CD8-positive, alpha-beta memory T cell (primary cell): ENCODE results near the gene TMEM132C. TPM values are rescaled to one million over a fixed set of nuclear protein-coding genes. Genes with fewer than 3 reads are reported as not detected.

ENCODE experiments used
- CTCF ChIA-PET: fragments of 350-600 bp; sonication (Branson Sonifier 250); formaldehyde crosslinking; loops from one replicate; lab custom pipeline; 2021; ENCODE audit warnings: antibody characterized with exemption; lab: Charles Lee
- POLR2A ChIA-PET: fragments of 350-600 bp; sonication (Branson Sonifier 250); formaldehyde crosslinking; loops from one replicate; lab custom pipeline; 2021; ENCODE audit warnings: antibody characterized with exemption; lab: Charles Lee
- DNase-seq, 5 donors: peaks; one replicate each; pipeline versions ENCODE4 v3.0.0 to v3.0.0-alpha.2; 2020 to 2022; ENCODE audit warnings: mixed read lengths in 1 of 5
- H3K27ac ChIP-seq: one replicate; pipeline ENCODE4 v1.7.0; 2013; ENCODE audit warnings: low read depth, mild to moderate bottlenecking, low read length, moderate library complexity
- H3K27me3 ChIP-seq: 2 replicates; pipeline ENCODE4 v1.7.0; 2013; ENCODE audit warnings: low read length, mild to moderate bottlenecking; ENCODE audit not compliant: insufficient read depth, poor library complexity, severe bottlenecking
- H3K36me3 ChIP-seq: 2 replicates; pipeline ENCODE4 v1.7.0; 2013; ENCODE audit warnings: mild to moderate bottlenecking, low read length, moderate library complexity; ENCODE audit not compliant: insufficient read depth
- H3K4me1 ChIP-seq: 2 replicates; pipeline ENCODE4 v1.7.0; 2013; ENCODE audit warnings: mild to moderate bottlenecking, low read length, moderate library complexity; ENCODE audit not compliant: insufficient read depth
- H3K4me3 ChIP-seq: 2 replicates; pipeline ENCODE4 v1.7.0; 2013; ENCODE audit warnings: mild to moderate bottlenecking, low read length
- H3K9me3 ChIP-seq: 2 replicates; pipeline ENCODE4 v1.7.0; 2013; ENCODE audit warnings: mild to moderate bottlenecking, low read length
- H3K27ac Mint-ChIP-seq, 8 donors: one replicate each; pipeline ENCODE4 v1.8.0; 2020 to 2021; ENCODE audit warnings: mixed read lengths in 8 of 8, mild to moderate bottlenecking in 6 of 8, inconsistent platforms in 3 of 8, moderate library complexity in 3 of 8
- H3K27me3 Mint-ChIP-seq, 2 donors: one replicate each; pipeline ENCODE4 v1.8.0; 2020 to 2021; ENCODE audit warnings: mixed read lengths in 2 of 2, mild to moderate bottlenecking in 1 of 2, moderate library complexity in 1 of 2
- H3K36me3 Mint-ChIP-seq, 3 donors: one replicate each; pipeline ENCODE4 v1.8.0; 2020 to 2021; ENCODE audit warnings: mixed read lengths in 3 of 3, inconsistent platforms in 1 of 3, mild to moderate bottlenecking in 1 of 3
- H3K4me1 Mint-ChIP-seq, 3 donors: one replicate each; pipeline ENCODE4 v1.8.0; 2020 to 2021; ENCODE audit warnings: mixed read lengths in 3 of 3, inconsistent platforms in 1 of 3, mild to moderate bottlenecking in 1 of 3
- H3K4me3 Mint-ChIP-seq, 7 donors: one replicate each; pipeline ENCODE4 v1.8.0; 2020 to 2021; ENCODE audit warnings: mixed read lengths in 7 of 7, mild to moderate bottlenecking in 6 of 7, moderate library complexity in 4 of 7, inconsistent platforms in 2 of 7
- H3K9me3 Mint-ChIP-seq, 5 donors: one replicate each; pipeline ENCODE4 v1.8.0; 2020 to 2022; ENCODE audit warnings: mixed read lengths in 5 of 5, mild to moderate bottlenecking in 3 of 5, moderate library complexity in 2 of 5, inconsistent platforms in 1 of 5
- polyA plus RNA-seq: library from polyadenylated mRNA; unstranded; fragments of 300-500 nt; fragmentation: Illumina TruSeq; gene quantifications from one replicate; pipeline ENCODE4 v1.2.3, GENCODE V29; 2021
- total RNA-seq, 2 experiments: library from RNA; stranded (reverse); gene quantifications; one replicate each; pipeline ENCODE4 v1.2.3, GENCODE V29; 2021

Gene TMEM132C
- total and polyA plus RNA-seq, 3 experiments from 2014 or later: not detected

DNA sequence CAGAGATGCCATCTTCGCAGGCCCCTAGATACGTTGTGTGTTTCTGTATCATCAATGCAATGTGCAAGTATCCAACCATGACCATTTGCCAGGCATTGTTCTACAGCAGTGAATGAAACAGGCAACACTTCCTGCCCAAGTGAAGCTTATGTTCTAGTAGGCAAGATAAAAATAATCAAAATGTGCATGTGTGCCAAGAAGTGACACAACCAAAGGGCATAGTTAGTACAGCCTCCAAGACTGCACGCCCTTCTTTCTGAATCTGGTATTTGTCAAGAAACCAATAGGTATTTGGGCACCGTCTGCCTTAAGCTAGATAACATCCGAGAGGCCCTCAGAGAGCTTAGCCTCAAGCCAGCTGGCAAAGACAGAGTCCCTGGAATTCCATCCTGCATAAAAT, 152.0 kb downstream of the TMEM132C start:
- Histone ChIP-seq H3K27me3 (no peaks in the 10 kb centered on the region), H3K27ac (no peak overlapping the region), H3K36me3 (no peaks in the 10 kb centered on the region), H3K4me1 (no peaks in the 10 kb centered on the region), H3K4me3 (no peak overlapping the region), H3K9me3 (no peaks in the 10 kb centered on the region)
- DNase-seq: no peak
- CTCF ChIA-PET: no interaction called here
- Mint-ChIP-seq H3K27me3 (peaks cover 0 to 2% of the 10 kb centered on the region in 2 donors), H3K4me3 (no peak overlapping the region), H3K4me1 (no peaks in the 10 kb centered on the region), H3K36me3 (no peaks in the 10 kb centered on the region), H3K9me3 (peaks cover 0 to 2% (median 0%) of the 10 kb centered on the region in 5 donors), H3K27ac (no peak overlapping the region)
- POLR2A ChIA-PET: no interaction called here

DNA sequence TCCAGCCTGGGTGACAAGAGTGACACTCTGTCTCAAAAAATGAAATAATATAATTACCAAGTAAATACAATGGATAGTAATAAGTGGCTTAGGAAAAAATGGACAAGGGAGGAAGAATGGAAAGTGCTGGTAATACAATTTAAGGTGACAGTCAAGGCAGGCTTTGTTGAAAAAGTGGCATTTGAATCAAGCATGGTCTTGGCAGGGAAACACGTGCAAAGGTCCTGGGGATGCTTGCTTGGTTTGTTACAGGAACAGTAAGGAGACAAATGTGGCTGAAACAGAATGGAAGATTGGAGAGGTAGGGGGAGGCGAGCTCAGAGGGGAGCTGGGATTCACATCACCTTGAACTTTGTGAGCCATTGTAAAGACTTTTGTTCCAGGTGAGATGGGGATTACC, 153.2 kb downstream of the TMEM132C start:
- Histone ChIP-seq H3K27me3 (no peaks in the 10 kb centered on the region), H3K9me3 (no peaks in the 10 kb centered on the region), H3K4me3 (no peak overlapping the region), H3K36me3 (no peaks in the 10 kb centered on the region), H3K27ac (no peak overlapping the region), H3K4me1 (no peaks in the 10 kb centered on the region)
- POLR2A ChIA-PET: no interaction called here
- no peak overlapping the region for H3K4me3 Mint-ChIP-seq
- CTCF ChIA-PET: no interaction called here
- H3K27ac Mint-ChIP-seq: no peak overlapping the region
- H3K9me3 Mint-ChIP-seq: peaks cover 0 to 2% (median 0%) of the 10 kb centered on the region in 5 donors
- H3K27me3 Mint-ChIP-seq: peaks cover 0 to 2% of the 10 kb centered on the region in 2 donors
- no peaks in the 10 kb centered on the region for H3K4me1 Mint-ChIP-seq
- no peaks in the 10 kb centered on the region for H3K36me3 Mint-ChIP-seq
- DNase-seq: no peak

DNA sequence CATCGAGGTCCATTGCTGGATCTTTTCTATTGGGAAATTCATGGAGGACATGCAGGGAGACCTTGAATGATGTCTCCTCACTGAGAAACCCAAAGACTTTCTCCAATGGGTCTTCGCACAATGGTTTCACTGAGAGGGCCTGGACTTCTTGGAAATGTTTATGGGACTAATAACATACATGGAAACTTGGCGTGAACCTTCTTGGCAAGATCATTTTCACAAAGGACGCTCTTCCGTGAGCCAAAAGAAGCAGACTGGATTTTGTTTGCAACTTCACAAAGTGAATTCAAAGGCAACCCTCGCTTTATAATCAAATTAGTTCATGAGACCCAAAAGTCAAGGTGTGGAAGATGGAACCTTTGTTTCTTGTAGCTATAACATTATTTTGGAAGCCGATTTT, 154.4 kb downstream of the TMEM132C start:
- POLR2A ChIA-PET: no interaction called here
- H3K27ac ChIP-seq: no peak overlapping the region
- H3K4me1 ChIP-seq: no peaks in the 10 kb centered on the region
- H3K9me3 Mint-ChIP-seq: peaks cover 0 to 2% (median 0%) of the 10 kb centered on the region in 5 donors
- CTCF ChIA-PET: no interaction called here
- no peaks in the 10 kb centered on the region for H3K36me3 ChIP-seq
- H3K4me3 Mint-ChIP-seq: no peak overlapping the region
- H3K36me3 Mint-ChIP-seq: no peaks in the 10 kb centered on the region
- H3K4me1 Mint-ChIP-seq: no peaks in the 10 kb centered on the region
- H3K4me3 ChIP-seq: no peak overlapping the region
- DNase-seq: no peak
- no peak overlapping the region for H3K27ac Mint-ChIP-seq
- H3K9me3 ChIP-seq: no peaks in the 10 kb centered on the region
- H3K27me3 Mint-ChIP-seq: peaks cover 0 to 2% of the 10 kb centered on the region in 2 donors
- no peaks in the 10 kb centered on the region for H3K27me3 ChIP-seq

DNA sequence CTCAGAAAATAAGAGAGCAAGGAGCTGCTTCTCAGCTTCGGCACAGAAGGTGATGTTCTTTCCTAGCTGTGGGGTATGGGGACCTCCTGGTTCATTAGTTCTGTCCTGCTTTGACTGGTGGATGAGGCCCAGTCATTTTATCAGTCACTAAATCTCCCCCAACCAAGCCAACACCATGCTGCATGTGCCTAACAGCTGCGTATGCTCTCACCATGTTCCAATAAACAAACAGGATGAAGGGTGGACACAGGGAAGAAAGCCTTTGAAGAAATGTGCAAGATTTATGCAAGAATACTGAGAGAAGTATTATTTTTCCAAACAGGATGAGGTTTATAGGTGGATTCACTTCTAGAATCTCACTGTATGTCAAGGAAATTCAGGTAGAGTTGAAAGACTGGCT, 156.2 kb downstream of the TMEM132C start:
- H3K27ac Mint-ChIP-seq: no peak overlapping the region
- no peak for DNase-seq
- Histone ChIP-seq H3K36me3 (no peaks in the 10 kb centered on the region), H3K27me3 (no peaks in the 10 kb centered on the region), H3K27ac (no peak overlapping the region), H3K9me3 (no peaks in the 10 kb centered on the region), H3K4me1 (no peaks in the 10 kb centered on the region), H3K4me3 (no peak overlapping the region)
- H3K9me3 Mint-ChIP-seq: peaks cover 0 to 2% (median 0%) of the 10 kb centered on the region in 5 donors
- no peaks in the 10 kb centered on the region for H3K4me1 Mint-ChIP-seq
- ChIA-PET CTCF (no interaction called here), POLR2A (no interaction called here)
- peaks cover 0 to 2% of the 10 kb centered on the region in 2 donors for H3K27me3 Mint-ChIP-seq
- H3K4me3 Mint-ChIP-seq: no peak overlapping the region
- no peaks in the 10 kb centered on the region for H3K36me3 Mint-ChIP-seq

DNA sequence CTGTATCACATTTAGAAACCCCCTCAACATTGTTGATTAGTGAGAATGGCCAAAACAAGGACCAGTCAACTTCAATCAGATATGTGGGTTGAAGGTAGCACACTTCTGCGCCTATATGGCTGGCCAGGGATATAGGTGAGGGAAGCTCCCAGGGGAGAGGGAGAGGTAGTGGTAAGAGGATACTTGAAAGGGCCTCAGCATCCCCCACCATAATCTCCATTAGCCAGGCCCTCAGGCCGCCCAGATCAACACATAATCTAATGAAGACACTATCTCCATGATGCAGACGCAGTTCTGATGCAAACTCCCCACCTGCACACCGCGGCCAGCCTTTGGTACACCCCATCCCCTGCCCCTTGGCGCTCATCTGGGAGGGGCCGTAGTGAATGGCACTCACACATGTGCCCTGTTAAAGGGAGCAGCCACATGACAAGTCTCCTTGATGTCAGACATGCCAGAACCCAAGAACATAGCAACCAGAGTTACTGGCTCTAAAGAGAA, 158.0 kb downstream of the TMEM132C start:
- H3K4me3 Mint-ChIP-seq: no peak overlapping the region
- no peaks in the 10 kb centered on the region for H3K27me3 ChIP-seq
- no peak overlapping the region for H3K27ac Mint-ChIP-seq
- peaks cover 0 to 2% (median 0%) of the 10 kb centered on the region in 5 donors for H3K9me3 Mint-ChIP-seq
- H3K36me3 Mint-ChIP-seq: no peaks in the 10 kb centered on the region
- no peaks in the 10 kb centered on the region for H3K4me1 Mint-ChIP-seq
- H3K4me3 ChIP-seq: no peak overlapping the region
- ChIA-PET CTCF (no interaction called here), POLR2A (no interaction called here)
- no peaks in the 10 kb centered on the region for H3K36me3 ChIP-seq
- H3K9me3 ChIP-seq: no peaks in the 10 kb centered on the region
- H3K27me3 Mint-ChIP-seq: peaks cover 0 to 2% of the 10 kb centered on the region in 2 donors
- no peak overlapping the region for H3K27ac ChIP-seq
- no peaks in the 10 kb centered on the region for H3K4me1 ChIP-seq
- DNase-seq: no peak

DNA sequence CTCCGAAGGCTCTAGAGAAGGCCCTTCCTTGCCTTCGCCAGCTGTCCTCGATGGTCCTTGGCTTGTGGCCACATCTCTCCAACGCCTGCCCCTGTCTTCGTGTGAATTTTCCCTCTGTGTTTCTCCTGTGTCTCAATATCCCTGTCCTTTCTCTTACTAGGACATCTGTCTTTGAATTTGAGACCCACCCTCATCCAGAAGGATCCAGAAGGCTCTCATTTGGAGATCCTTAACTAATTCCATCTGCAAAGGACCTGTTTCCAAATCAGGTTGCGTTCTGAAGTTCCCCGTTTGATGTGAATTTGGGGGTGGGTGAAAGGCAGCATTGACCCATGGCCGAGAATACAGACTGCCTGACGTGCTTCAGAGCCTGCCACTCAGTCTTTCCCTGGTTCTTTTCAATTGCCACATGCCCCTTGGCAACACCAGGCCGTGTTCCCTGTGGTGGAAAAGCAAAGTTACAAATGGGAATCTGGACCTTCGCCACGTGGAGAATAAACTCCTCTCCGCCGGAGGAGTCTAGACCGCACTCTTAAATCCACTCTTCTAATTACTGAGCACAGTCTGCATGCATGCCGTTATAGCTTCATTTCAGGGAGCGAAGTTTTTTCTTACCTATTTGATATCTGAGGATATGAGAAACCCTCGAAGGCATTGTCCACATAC, 158.8 kb downstream of the TMEM132C start:
- Mint-ChIP-seq H3K27me3 (peaks cover 0 to 4% of the 10 kb centered on the region in 2 donors), H3K27ac (no peak overlapping the region), H3K4me1 (no peaks in the 10 kb centered on the region), H3K4me3 (no peak overlapping the region), H3K36me3 (no peaks in the 10 kb centered on the region), H3K9me3 (peaks cover 0 to 2% (median 0%) of the 10 kb centered on the region in 5 donors)
- Histone ChIP-seq H3K27me3 (no peaks in the 10 kb centered on the region), H3K36me3 (no peaks in the 10 kb centered on the region), H3K4me1 (no peaks in the 10 kb centered on the region), H3K9me3 (no peaks in the 10 kb centered on the region), H3K27ac (no peak overlapping the region), H3K4me3 (no peak overlapping the region)
- CTCF ChIA-PET: no interaction called here
- POLR2A ChIA-PET: no interaction called here
- no peak for DNase-seq

DNA sequence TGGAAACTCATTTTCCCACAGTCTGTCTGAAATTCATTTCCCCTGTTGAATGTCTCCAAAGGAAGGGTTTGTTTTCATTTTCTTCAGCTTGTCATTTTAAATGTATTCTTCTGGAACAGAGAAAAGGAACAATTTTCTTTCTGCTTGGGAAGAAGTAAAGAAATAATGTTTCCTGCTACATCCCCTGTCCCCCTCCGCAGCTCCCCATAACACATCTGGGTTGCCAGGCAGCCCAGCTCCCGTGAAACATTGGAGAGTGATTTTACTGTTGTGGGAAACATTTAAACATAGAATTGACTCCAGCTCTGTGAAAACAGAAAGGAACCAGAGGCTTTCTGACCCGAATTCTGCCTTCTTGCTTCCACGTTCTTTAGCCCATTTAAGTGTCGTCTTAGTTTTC, 159.5 kb downstream of the TMEM132C start:
- Mint-ChIP-seq H3K4me1 (no peaks in the 10 kb centered on the region), H3K9me3 (peaks cover 0 to 2% (median 0%) of the 10 kb centered on the region in 5 donors), H3K4me3 (no peak overlapping the region), H3K36me3 (no peaks in the 10 kb centered on the region), H3K27me3 (peaks cover 0 to 4% of the 10 kb centered on the region in 2 donors), H3K27ac (no peak overlapping the region)
- Histone ChIP-seq H3K9me3 (no peaks in the 10 kb centered on the region), H3K27me3 (no peaks in the 10 kb centered on the region), H3K36me3 (no peaks in the 10 kb centered on the region), H3K27ac (no peak overlapping the region), H3K4me1 (no peaks in the 10 kb centered on the region), H3K4me3 (no peak overlapping the region)
- ChIA-PET CTCF (no interaction called here), POLR2A (no interaction called here)
- no peak for DNase-seq

DNA sequence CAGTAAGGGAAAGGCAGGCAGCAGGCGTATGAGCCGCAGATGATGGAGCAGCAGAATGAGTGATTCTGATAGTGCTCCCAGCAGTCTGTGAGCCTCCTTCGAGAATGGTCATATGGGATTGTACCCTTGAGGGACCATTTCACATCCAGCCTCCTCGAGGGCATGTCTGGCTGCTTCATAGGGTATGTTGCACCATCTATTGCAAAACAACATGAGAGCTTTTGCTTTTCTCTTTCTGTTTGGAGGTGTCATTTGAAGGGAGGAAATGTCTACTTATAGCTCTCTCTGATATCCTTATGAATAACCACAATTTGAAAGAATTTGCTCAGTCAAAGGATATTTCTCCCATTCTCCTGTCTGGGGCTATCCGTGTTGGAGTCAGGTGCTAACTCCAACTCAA, 172.8 kb downstream of the TMEM132C start:
- peaks cover 0 to 6% (median 0%) of the 10 kb centered on the region in 5 donors for H3K9me3 Mint-ChIP-seq
- peaks cover 0 to 2% of the 10 kb centered on the region in 2 donors for H3K27me3 Mint-ChIP-seq
- CTCF ChIA-PET: interaction anchor here (0.8 kb wide), 1 partner anchor 114 kb away, joined by 3 read pairs; no protein-coding TSS in a partner anchor
- H3K4me3 ChIP-seq: no peak overlapping the region
- H3K27ac ChIP-seq: no peak overlapping the region
- H3K36me3 ChIP-seq: no peaks in the 10 kb centered on the region
- no peaks in the 10 kb centered on the region for H3K4me1 Mint-ChIP-seq
- no peak overlapping the region for H3K27ac Mint-ChIP-seq
- H3K4me1 ChIP-seq: no peaks in the 10 kb centered on the region
- H3K36me3 Mint-ChIP-seq: no peaks in the 10 kb centered on the region
- no peak for DNase-seq
- no peaks in the 10 kb centered on the region for H3K9me3 ChIP-seq
- POLR2A ChIA-PET: no interaction called here
- H3K4me3 Mint-ChIP-seq: no peak overlapping the region
- no peaks in the 10 kb centered on the region for H3K27me3 ChIP-seq
